Omental fat pad (tissue), 4 donors: Measurements from ENCODE around the gene MRPL51. TPM values are rescaled to one million over a fixed set of nuclear protein-coding genes. Genes with fewer than 3 reads are reported as not detected.
A peak's percentile ranks its signal among the peaks of the same experiment; 100 is the strongest.
"Not testable (repeated sequence)": the region's sequence is repeated elsewhere in the genome, so short reads cannot be mapped to it uniquely, and the experiment has no call there.

Source experiments
- ATAC-seq: fragments of 150-250 bp; one replicate; pipeline ENCODE4 v1.9.1; 2016; ENCODE audit warnings: mild to moderate bottlenecking, moderate library complexity; ENCODE audit not compliant: low FRiP score
- DNase-seq: peaks from one replicate; pipeline ENCODE4 v3.0.0-alpha.2; 2019; ENCODE audit warnings: low spot score
- CTCF ChIP-seq, 3 donors: fragments of 450-650 bp; IDR thresholded peaks; one replicate each; pipeline ENCODE4 v1.5.1; 2016 to 2017; ENCODE audit warnings: antibody characterized with exemption in 3 of 3, mild to moderate bottlenecking in 3 of 3, moderate library complexity in 2 of 3
- total RNA-seq, 4 donors: library from RNA; depleted of rRNA; stranded (reverse); fragments of >200 nt; gene quantifications; one replicate each; pipeline ENCODE4 v1.1.0, GENCODE V29; 2016

MRPL51 gene
- total RNA-seq, 4 donors from 2014 or later = 44.1 to 118 (median 67.8) TPM

GRCh38 chr12:6494968-6495367, 1.9 kb upstream of the MRPL51 start:
- ATAC-seq (no peak), DNase-seq (no peak)
- TF ChIP-seq CTCF (IDR thresholded peaks at IDR 0.05) = no peak

- no peak for ATAC-seq
- TF ChIP-seq CTCF (IDR thresholded peaks at IDR 0.05) = no peak
- DNase-seq = no peak
Measured at GRCh38 chr12:6494258-6494743, 1.2 kb upstream of the MRPL51 start.

- DNase-seq (peak; percentile 80), ATAC-seq (peak; percentile 98)
- peak in 1 of 3 donors; percentile 37 for TF ChIP-seq CTCF (IDR thresholded peaks at IDR 0.05)
Measured at GRCh38 chr12:6493497-6494257, 615 bp upstream of the MRPL51 start, which contains the start of gene NCAPD2. NCAPD2 (plus strand) TSS chr12:6494102; CDS start chr12:6495099, 997 bp downstream.

- ATAC-seq, DNase-seq: not testable (repeated sequence)
Measured at GRCh38 chr12:6490673-6491072, 2.4 kb downstream of the MRPL51 start.

GRCh38 chr12:6489449-6489848, 3.6 kb downstream of the MRPL51 start:
- no peak for TF ChIP-seq CTCF (IDR thresholded peaks at IDR 0.05)

GRCh38 chr12:6488240-6488639, 4.8 kb downstream of the MRPL51 start:
- no peak for DNase-seq
- no peak for ATAC-seq

More at GRCh38 chr12:6489449-6489848, 3.6 kb downstream of the MRPL51 start:
- DNase-seq (no peak), ATAC-seq (no peak)

GRCh38 chr12:6478416-6478815, 14.6 kb downstream of the MRPL51 start:
- DNase-seq = no peak
- TF ChIP-seq CTCF (IDR thresholded peaks at IDR 0.05) = no peak
- ATAC-seq = no peak

More at GRCh38 chr12:6488240-6488639, 4.8 kb downstream of the MRPL51 start:
- no peak for TF ChIP-seq CTCF (IDR thresholded peaks at IDR 0.05)

- not testable (repeated sequence) for ATAC-seq, DNase-seq
Measured at GRCh38 chr12:6477601-6478377, 15.3 kb downstream of the MRPL51 start.
